ENCODE results near the gene POGLUT2.
A peak's percentile ranks its signal among the peaks of the same experiment; 100 is the strongest.

POGLUT2 gene

DNA sequence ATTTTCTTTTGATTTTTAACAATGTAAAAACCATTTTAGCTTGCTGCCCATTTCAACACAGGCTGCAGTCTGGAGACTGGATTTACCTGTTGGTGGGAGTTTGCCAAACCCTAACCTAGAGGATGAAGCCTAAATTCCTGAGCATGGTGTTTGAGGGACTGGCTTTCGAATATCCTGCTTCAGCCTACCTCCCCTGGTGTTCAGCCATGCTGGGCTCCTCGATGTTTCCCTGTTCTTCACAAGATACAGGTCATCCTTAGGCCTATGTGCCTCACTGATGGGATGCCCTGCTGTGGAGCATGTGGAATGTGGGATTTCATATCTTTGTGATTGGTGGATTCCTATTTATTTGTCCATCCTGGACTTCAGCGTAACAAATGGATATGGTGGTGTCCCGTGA, 26.6 kb upstream of the POGLUT2 start:
- no peak for DNase-seq (ENCODE audit: low read depth, low spot score)
- peak overlapping the region; percentile 23 for H3K4me3 ChIP-seq (ENCODE audit: low read depth, low read length)
- in situ Hi-C loops (cut with HindIII; ENCODE audit: low sequenced_read_pairs) = no loop called here
- TF ChIP-seq, protein P1, sequence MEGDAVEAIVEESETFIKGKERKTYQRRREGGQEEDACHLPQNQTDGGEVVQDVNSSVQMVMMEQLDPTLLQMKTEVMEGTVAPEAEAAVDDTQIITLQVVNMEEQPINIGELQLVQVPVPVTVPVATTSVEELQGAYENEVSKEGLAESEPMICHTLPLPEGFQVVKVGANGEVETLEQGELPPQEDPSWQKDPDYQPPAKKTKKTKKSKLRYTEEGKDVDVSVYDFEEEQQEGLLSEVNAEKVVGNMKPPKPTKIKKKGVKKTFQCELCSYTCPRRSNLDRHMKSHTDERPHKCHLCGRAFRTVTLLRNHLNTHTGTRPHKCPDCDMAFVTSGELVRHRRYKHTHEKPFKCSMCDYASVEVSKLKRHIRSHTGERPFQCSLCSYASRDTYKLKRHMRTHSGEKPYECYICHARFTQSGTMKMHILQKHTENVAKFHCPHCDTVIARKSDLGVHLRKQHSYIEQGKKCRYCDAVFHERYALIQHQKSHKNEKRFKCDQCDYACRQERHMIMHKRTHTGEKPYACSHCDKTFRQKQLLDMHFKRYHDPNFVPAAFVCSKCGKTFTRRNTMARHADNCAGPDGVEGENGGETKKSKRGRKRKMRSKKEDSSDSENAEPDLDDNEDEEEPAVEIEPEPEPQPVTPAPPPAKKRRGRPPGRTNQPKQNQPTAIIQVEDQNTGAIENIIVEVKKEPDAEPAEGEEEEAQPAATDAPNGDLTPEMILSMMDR (IDR thresholded peaks at IDR 0.05; ENCODE audit: low read depth, low read length) = no peak

DNA sequence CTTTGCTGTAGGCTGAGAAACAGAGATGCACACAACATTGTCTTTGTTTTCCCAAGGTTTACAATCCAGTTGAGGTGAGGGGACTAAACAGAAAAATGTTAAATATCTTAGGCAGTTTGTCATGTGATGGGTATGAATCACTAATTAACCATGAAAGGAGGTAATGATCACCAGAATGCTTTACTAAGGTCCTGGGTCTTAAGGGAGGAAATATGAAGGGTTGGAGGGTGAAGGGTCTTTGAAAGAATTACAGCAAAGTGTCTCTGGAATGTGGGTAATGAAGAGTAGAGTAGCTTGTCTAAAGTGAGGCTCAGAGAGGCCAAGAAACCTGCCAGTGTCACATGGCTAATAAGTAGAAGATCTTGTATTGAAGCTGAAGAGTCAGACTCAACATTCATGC, 19.1 kb upstream of the POGLUT2 start:
- H3K4me3 ChIP-seq (ENCODE audit: low read depth, low read length) = no peak overlapping the region
- TF ChIP-seq, protein P1 (IDR thresholded peaks at IDR 0.05; ENCODE audit: low read depth, low read length) = no peak
- DNase-seq (ENCODE audit: low read depth, low spot score) = peak; percentile 27
- in situ Hi-C loops (cut with HindIII; ENCODE audit: low sequenced_read_pairs) = no loop called here

DNA sequence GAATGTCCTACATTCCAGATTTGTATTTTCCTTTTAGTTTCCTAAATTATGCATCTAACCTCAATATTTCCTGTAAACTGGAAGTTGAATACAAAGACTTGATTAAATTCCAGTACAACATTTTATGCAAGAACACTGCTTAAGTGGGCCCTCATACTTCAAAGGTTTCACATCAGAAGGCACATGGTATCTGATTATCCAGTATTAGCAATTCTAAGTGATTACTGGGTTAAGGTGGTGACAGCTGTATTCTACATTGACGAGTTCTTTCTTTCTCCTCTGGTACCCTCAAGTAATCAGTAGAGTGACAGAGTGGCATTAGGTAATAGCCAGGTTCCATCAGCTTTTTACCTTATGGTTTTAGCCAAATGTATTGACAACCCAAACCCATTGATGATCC, 18.5 kb upstream of the POGLUT2 start:
- in situ Hi-C loops (cut with HindIII; ENCODE audit: low sequenced_read_pairs) = no loop called here
- DNase-seq (ENCODE audit: low read depth, low spot score) = no peak
- H3K4me3 ChIP-seq (ENCODE audit: low read depth, low read length) = no peak overlapping the region
- TF ChIP-seq, protein P1 (IDR thresholded peaks at IDR 0.05; ENCODE audit: low read depth, low read length) = no peak

DNA sequence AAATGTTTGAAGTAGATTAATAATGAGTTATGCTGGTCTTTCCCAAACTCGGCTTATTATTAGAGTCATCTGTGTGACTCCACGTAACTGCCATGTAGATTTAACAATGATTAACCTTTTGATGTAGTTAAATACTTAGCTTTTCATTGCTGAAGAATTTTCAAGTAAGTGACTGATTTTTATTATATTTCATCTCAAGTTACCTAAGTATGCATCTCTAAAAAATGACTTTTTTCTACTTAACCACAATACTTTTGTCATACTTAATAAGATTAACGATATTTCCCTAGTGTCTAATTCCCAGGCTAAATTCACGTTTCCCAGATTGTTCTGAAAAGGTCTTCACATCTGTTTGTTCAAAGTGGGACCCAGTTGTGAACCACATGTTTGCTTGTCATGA, 17.9 kb upstream of the POGLUT2 start:
- no peak for DNase-seq (ENCODE audit: low read depth, low spot score)
- no peak overlapping the region for H3K4me3 ChIP-seq (ENCODE audit: low read depth, low read length)
- in situ Hi-C loops (cut with HindIII; ENCODE audit: low sequenced_read_pairs) = no loop called here
- TF ChIP-seq, protein P1 (IDR thresholded peaks at IDR 0.05; ENCODE audit: low read depth, low read length) = no peak

DNA sequence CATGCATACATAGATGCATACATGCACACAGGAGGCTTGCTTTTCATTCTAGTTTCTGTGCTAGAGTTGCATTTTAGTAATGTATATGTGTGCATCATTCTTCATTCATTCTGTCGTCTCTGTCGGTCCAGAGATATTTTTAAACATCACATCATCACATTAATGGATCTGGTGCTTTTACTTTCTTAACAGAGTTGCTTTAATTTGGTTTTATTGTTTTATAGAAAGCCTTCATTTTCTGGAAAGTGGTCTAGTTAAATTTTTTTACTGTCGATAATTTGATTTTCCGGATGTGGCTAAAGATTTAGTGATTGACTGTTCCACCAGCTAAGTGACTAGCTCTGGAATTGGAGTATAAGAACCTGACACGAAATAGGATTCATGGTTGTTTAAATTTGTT, 17.0 kb upstream of the POGLUT2 start:
- TF ChIP-seq, protein P1 (IDR thresholded peaks at IDR 0.05; ENCODE audit: low read depth, low read length) = no peak
- in situ Hi-C loops (cut with HindIII; ENCODE audit: low sequenced_read_pairs) = no loop called here
- no peak overlapping the region for H3K4me3 ChIP-seq (ENCODE audit: low read depth, low read length)
- DNase-seq (ENCODE audit: low read depth, low spot score) = no peak

DNA sequence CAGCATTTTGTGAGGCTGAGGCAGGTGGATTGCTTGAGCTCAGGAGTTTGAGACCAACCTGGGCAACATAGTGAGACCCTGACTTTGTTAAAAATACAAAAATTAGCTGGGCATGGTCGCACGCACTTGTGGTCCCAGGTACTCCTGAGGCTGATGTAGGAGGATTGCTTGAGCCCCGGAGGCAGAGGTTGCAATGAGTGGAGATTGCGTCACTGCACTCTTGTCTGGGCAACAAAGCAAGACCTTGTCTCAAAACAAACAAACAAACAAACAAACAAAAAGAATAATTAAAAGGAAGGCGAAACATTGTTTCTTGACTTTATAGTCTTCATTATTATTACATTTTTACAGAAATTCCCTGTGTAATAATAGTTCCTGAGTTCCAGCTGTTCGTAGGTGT, 16.0 kb upstream of the POGLUT2 start:
- no peak for DNase-seq (ENCODE audit: low read depth, low spot score)
- in situ Hi-C loops (cut with HindIII; ENCODE audit: low sequenced_read_pairs) = no loop called here
- TF ChIP-seq, protein P1 (IDR thresholded peaks at IDR 0.05; ENCODE audit: low read depth, low read length) = no peak
- no peak overlapping the region for H3K4me3 ChIP-seq (ENCODE audit: low read depth, low read length)

DNA sequence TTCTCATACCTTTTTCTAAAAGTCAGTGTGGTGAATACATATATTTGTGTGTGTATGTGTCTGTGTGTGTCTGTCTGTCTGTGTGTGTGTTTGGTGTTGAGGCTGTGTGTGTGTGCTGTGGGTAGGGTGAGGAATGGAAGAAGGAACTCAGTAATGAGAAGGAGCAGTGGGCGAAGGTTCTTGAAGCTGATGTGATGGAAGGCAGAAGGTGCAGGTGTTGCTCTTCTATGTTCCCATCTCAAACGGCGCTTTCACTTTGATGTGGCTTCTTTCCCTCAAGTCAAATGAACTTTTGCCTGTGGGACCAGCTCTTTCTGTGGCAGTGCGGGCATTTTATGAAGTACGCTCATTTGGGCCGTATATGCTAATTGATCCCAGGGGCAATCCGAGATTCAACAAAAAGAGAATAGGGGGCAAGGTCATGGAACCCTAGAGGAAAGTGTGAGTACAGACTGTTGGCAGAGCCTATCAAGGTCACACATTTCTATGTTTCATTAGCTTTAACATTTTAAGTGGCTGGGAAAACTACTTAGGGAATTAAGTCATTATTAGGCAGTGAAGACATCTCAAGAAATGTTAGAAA, 15.3 kb upstream of the POGLUT2 start:
- H3K4me3 ChIP-seq (ENCODE audit: low read depth, low read length) = no peak overlapping the region
- no peak for DNase-seq (ENCODE audit: low read depth, low spot score)
- in situ Hi-C loops (cut with HindIII; ENCODE audit: low sequenced_read_pairs) = no loop called here
- TF ChIP-seq, protein P1 (IDR thresholded peaks at IDR 0.05; ENCODE audit: low read depth, low read length) = no peak

Measured in astrocyte of the spinal cord (primary cell).